Stimulated activated CD4-positive, alpha-beta T cell treated with anti-CD3 and anti-CD28 coated beads, Interleukin-15, amount 100 ng/mL, for 24 hours (primary cell): Measurements from ENCODE around the gene CADPS2.

ENCODE experiments used
- DNase-seq: peaks from one replicate; pipeline ENCODE4 v3.0.0-alpha.2; 2020

CADPS2 gene

GRCh38 chr7:122767339-122767738 lies 118.9 kb downstream of the CADPS2 start:
- DNase-seq = no peak

DNA sequence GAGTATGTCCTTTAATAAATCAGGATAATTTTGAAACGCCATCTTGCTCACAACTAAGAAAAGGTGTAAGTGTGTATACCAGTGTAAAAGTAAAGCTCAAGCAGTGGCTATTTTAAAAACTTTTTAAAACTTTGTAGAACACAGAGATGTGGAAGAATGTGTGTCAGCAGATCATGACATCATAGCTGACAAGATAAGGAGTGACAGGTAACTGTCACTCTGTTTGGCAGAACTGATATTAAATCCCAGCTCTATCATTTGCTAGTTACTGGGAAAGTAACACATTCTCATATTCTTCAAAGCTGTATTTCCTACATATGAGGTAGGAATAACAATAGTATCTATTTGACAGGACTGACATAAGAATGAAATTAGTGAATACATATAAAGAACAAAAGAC lies 119.7 kb downstream of the CADPS2 start:
- DNase-seq = no peak

GRCh38 chr7:122764902-122765301 lies 121.4 kb downstream of the CADPS2 start:
- no peak for DNase-seq

GRCh38 chr7:122764020-122764419 lies 122.2 kb downstream of the CADPS2 start:
- DNase-seq = no peak

GRCh38 chr7:122762071-122762470 lies 124.2 kb downstream of the CADPS2 start:
- DNase-seq = no peak

DNA sequence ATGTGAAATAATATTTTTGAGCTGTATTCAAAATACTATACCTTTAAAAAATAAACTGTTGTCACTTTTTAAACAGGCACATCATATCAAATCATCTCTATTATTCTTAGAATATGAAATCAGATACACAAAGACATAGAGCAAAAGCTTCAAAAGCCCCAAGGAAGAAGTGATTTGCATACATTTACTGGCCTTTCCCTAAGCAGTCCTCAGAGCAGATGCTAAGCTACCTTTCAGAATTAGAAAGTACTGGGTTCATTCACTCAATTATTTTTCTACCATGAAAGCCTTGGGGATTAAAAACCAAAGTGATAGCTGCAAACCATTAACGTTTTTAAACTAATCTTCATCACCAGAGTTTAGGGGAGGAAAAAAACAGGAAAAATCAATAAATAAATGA lies 127.8 kb downstream of the CADPS2 start:
- no peak for DNase-seq

DNA sequence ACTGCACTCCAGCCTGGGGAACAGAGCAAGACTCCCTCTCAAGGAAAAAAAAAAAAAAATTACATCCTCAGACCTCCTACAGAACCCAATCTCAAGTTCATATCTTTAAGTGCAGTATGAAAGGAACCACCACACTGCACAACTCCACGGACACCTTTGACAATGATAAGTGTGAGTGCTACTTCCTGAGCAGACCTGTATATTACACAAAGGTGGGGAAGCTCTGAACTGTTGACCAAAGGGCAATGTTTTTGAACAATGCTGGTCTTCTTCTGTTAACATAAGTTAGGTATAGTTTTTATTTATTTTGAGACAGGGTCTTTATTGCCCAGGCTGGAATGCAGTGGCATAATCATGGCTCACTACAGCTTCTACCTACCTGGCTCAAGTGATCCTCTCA lies 129.4 kb downstream of the CADPS2 start:
- no peak for DNase-seq

GRCh38 chr7:122755696-122756095 lies 130.6 kb downstream of the CADPS2 start:
- DNase-seq = no peak

- no peak for DNase-seq
Measured at GRCh38 chr7:122752583-122752982, 133.7 kb downstream of the CADPS2 start.

GRCh38 chr7:122750389-122750788 lies 135.9 kb downstream of the CADPS2 start:
- DNase-seq = no peak

DNA sequence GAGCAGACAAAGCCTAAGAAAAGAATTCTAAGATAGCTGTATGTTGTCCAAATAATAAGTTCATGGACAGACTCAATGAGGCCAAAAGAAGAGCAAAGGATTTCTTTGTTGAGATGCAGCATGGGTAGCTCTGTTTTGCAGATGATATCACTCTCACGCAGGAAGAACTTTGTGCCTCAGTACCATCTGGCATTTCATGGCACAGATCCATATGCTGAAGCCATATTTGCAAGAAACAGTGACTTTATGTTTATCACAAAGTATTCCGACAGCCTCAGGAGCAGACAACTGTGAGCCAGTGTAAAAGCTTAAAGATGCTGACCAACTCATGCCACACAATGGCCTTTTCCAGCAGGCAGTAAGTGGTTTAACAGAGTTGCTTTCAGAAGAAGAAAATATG lies 138.1 kb downstream of the CADPS2 start:
- no peak for DNase-seq

- DNase-seq = no peak
Measured at GRCh38 chr7:122746948-122747347, 139.3 kb downstream of the CADPS2 start.

DNA sequence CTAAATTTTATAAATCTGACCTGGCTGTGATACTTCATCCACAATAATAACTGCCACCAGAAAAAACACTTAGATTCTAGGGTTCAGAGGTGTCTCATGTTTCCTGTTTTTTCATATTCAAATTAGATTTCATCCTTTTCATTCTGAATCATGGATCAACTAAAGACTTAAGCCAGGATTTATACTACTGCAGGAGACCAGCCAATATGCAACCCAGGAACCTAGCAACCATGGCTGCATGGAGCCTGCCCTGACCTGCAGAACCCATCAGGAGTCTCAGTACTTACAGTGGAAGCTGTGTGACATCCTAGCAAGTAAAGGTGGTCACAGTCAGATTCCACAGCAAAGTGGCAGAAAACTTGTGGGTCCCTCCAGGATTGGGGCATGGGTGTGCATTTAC lies 143.0 kb downstream of the CADPS2 start:
- DNase-seq = no peak

DNA sequence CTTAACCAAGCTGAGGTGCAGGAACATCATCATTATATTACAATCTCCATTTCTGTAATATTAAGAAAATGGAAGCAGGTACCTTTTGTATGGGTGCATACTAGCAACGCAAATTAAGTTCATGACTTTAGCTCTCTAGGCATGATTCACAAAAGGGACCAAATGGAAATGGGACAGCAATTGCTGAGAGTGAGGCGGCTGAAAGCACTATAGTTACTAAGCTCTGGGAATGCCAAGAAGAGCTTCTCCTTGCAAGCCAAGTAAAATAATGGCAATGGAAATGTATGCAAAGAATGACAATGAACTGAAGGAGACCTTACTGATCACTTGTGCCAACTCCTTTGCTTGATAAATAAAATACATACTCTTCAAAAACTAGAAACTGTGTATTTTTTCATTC lies 147.3 kb downstream of the CADPS2 start:
- no peak for DNase-seq

DNA sequence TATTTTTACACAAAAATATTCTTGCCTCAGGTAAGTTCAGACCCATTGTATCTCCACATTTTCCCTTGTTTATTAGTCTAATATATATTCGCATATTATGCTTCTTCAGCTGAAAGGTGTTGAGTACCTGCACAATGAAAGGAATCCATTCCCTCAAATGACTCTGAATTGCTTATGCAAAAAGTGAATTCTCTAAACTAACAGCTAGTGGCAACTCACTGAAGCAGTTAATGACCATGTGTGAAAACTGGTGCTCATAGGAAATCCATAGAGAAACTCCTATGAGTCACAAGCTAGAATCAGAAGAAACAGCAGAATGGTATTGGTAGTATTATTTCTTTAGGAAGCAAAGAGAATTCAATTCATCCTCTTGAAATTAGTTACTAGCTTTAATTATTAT lies 150.1 kb downstream of the CADPS2 start:
- DNase-seq = no peak

GRCh38 chr7:122727759-122728158 lies 158.5 kb downstream of the CADPS2 start:
- DNase-seq = no peak

DNA sequence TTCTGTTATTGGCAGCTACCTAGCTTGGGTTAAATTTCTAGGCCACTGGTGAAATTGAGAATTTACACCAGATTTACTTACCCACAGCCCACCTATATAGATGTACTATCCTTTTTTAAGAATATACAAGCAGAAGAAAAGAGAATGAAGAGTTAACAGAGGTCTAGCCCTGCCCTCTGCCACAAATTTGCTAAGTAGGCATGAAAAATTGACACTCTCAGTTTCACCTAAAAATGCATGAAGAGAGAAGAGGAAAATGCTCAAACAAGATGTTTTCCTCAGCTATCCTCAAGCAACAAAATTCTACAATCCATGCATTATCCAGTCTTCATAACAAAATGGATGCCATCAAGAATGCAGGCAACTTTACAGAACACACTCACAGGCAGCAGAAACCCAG lies 158.9 kb downstream of the CADPS2 start:
- no peak for DNase-seq

- no peak for DNase-seq
Measured at GRCh38 chr7:122726881-122727280, 159.4 kb downstream of the CADPS2 start.

- no peak for DNase-seq
Measured at GRCh38 chr7:122724366-122724765, 161.9 kb downstream of the CADPS2 start.

DNA sequence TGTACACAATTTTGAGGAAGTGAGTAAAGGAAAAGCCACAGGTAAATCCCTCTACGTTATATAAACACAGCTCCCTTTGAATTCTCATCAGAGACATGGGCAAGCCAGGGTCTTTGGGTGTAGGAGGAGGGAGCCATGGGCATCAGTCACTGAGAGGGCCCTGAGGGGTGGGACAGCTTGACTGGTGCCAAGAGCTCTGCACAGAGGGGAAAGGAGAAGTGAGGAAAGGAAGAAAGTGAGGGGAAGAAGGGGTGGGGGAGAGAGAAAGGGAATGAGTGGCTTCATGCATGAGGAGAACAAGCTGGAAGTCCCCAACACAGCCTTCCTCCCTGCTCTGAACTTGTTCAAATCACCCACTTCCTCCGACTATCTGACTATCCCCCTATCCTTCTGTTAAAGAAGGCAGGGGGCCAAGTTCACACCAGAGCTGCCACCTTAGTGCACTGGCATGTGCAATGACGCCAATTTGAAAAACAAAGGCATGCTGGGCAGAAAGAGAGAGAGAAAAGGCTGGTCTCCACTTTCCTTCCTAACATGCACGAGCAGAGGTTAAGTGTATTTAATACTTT lies 167.2 kb downstream of the CADPS2 start:
- DNase-seq = no peak

GRCh38 chr7:122717356-122718089 lies 168.7 kb downstream of the CADPS2 start:
- DNase-seq = no peak

DNA sequence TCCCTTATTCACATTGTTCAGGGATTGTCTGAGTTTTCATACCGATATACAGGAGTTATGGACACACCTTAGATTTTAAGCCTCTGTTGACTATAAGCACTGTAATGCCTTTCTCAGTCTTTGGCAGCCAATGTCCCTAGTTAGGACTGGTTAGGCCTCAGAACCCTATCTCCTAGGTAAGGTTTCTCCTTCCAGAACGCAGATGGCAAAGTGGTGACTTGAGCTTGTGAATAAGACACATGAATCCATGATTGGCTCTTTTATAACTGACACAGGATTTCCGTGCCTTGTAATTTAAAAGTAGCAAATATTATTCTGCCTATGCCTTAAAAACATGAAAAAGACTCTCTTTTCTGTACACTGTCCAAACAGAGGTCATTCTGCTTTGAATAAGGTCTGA lies 171.1 kb downstream of the CADPS2 start:
- no peak for DNase-seq

GRCh38 chr7:122710916-122711315 lies 175.3 kb downstream of the CADPS2 start:
- no peak for DNase-seq

GRCh38 chr7:122709930-122710646 lies 176.2 kb downstream of the CADPS2 start:
- DNase-seq = no peak
